ENCODE measurements around the gene AMZ1.
"Not testable (repeated sequence)": the region's sequence is repeated elsewhere in the genome, so short reads cannot be mapped to it uniquely, and the experiment has no call there.

AMZ1 gene

GRCh38 chr7:2666588-2667250 is 21.3 kb upstream of the AMZ1 start:
- in situ Hi-C loops (cut with MboI; ENCODE audit: low sequenced_read_pairs) = no loop called here

GRCh38 chr7:2667843-2668242 is 20.2 kb upstream of the AMZ1 start:
- in situ Hi-C loops (cut with MboI; ENCODE audit: low sequenced_read_pairs) = no loop called here

GRCh38 chr7:2668401-2668800 is 19.6 kb upstream of the AMZ1 start:
- in situ Hi-C loops (cut with MboI; ENCODE audit: low sequenced_read_pairs) = no loop called here

GRCh38 chr7:2670171-2670570 is 17.8 kb upstream of the AMZ1 start:
- in situ Hi-C loops (cut with MboI; ENCODE audit: low sequenced_read_pairs) = no loop called here

- in situ Hi-C loops (cut with MboI; ENCODE audit: low sequenced_read_pairs) = no loop called here
Observed at GRCh38 chr7:2670720-2671391, 17.1 kb upstream of the AMZ1 start.

GRCh38 chr7:2673214-2673613 is 14.8 kb upstream of the AMZ1 start:
- in situ Hi-C loops (cut with MboI; ENCODE audit: low sequenced_read_pairs) = not testable (repeated sequence)

- in situ Hi-C loops (cut with MboI; ENCODE audit: low sequenced_read_pairs) = no loop called here
Observed at GRCh38 chr7:2673934-2674333, 14.1 kb upstream of the AMZ1 start.

- in situ Hi-C loops (cut with MboI; ENCODE audit: low sequenced_read_pairs) = no loop called here
Observed at GRCh38 chr7:2675256-2675764, 12.7 kb upstream of the AMZ1 start.

- in situ Hi-C loops (cut with MboI; ENCODE audit: low sequenced_read_pairs) = not testable (repeated sequence)
Observed at GRCh38 chr7:2676576-2676975, 11.4 kb upstream of the AMZ1 start.

GRCh38 chr7:2678454-2678853 is 9.5 kb upstream of the AMZ1 start:
- in situ Hi-C loops (cut with MboI; ENCODE audit: low sequenced_read_pairs) = not testable (repeated sequence)

GRCh38 chr7:2679135-2680127 is 8.6 kb upstream of the AMZ1 start:
- in situ Hi-C loops (cut with MboI; ENCODE audit: low sequenced_read_pairs) = not testable (repeated sequence)

GRCh38 chr7:2680256-2680655 is 7.7 kb upstream of the AMZ1 start:
- in situ Hi-C loops (cut with MboI; ENCODE audit: low sequenced_read_pairs) = no loop called here

GRCh38 chr7:2680792-2681490 is 7.1 kb upstream of the AMZ1 start:
- in situ Hi-C loops (cut with MboI; ENCODE audit: low sequenced_read_pairs) = no loop called here

GRCh38 chr7:2681929-2682799 is 5.8 kb upstream of the AMZ1 start:
- in situ Hi-C loops (cut with MboI; ENCODE audit: low sequenced_read_pairs) = no loop called here

- in situ Hi-C loops (cut with MboI; ENCODE audit: low sequenced_read_pairs) = no loop called here
Observed at GRCh38 chr7:2684501-2684900, 3.5 kb upstream of the AMZ1 start.

- in situ Hi-C loops (cut with MboI; ENCODE audit: low sequenced_read_pairs) = no loop called here
Observed at GRCh38 chr7:2686101-2686500, 1.9 kb upstream of the AMZ1 start.

- in situ Hi-C loops (cut with MboI; ENCODE audit: low sequenced_read_pairs) = no loop called here
Observed at GRCh38 chr7:2687338-2687869, 598 bp upstream of the AMZ1 start.

- in situ Hi-C loops (cut with MboI; ENCODE audit: low sequenced_read_pairs) = no loop called here
Observed at GRCh38 chr7:2688409-2689342, 674 bp downstream of the AMZ1 start.

Measured in hTERT RPE-1 (cell line).